Endothelial cell (in vitro differentiated cells): ENCODE data around the gene CLCN5. TPM values are rescaled to one million over a fixed set of nuclear protein-coding genes. Genes with fewer than 3 reads are reported as not detected.
A peak's percentile ranks its signal among the peaks of the same experiment; 100 is the strongest.

Experiments used
- DNase-seq: peaks from one replicate; pipeline ENCODE4 v3.0.0; 2021; ENCODE audit warnings: low spot score
- H3K27ac Mint-ChIP-seq: one replicate; pipeline ENCODE4 v1.8.0; 2021; ENCODE audit warnings: mixed read lengths, inconsistent platforms; ENCODE audit not compliant: unreplicated experiment
- H3K27me3 Mint-ChIP-seq: one replicate; pipeline ENCODE4 v1.8.0; 2021; ENCODE audit warnings: mild to moderate bottlenecking, moderate library complexity, mixed read lengths, inconsistent platforms; ENCODE audit not compliant: unreplicated experiment
- H3K36me3 Mint-ChIP-seq: one replicate; pipeline ENCODE4 v1.8.0; 2021; ENCODE audit warnings: mild to moderate bottlenecking, low read depth, mixed read lengths, inconsistent platforms; ENCODE audit not compliant: unreplicated experiment
- H3K4me1 Mint-ChIP-seq: one replicate; pipeline ENCODE4 v1.8.0; 2021; ENCODE audit warnings: mild to moderate bottlenecking, mixed read lengths, inconsistent platforms; ENCODE audit not compliant: unreplicated experiment
- H3K4me3 Mint-ChIP-seq: one replicate; pipeline ENCODE4 v1.8.0; 2021; ENCODE audit warnings: mild to moderate bottlenecking, mixed read lengths, inconsistent platforms; ENCODE audit not compliant: unreplicated experiment
- H3K9me3 Mint-ChIP-seq: one replicate; pipeline ENCODE4 v1.8.0; 2021; ENCODE audit warnings: mixed read lengths, inconsistent platforms; ENCODE audit not compliant: unreplicated experiment
- total RNA-seq: library from RNA; stranded (reverse); fragmentation: NEBNext Ultra II Directional; extraction: Animal tissue kit (Norgen Biotek cat#: 25700); gene quantifications from one replicate; pipeline ENCODE4 v1.2.1, GENCODE V29; 2021; ENCODE audit not compliant: unreplicated experiment
- TF ChIP-seq, protein P1 (sequence below): fragments of 200-600 bp; sonication (generic); IDR thresholded peaks from one replicate; pipeline ENCODE4 v1.5.0; 2021; ENCODE audit warnings: antibody characterized with exemption; ENCODE audit not compliant: unreplicated experiment

The CLCN5 gene
- total RNA-seq, 1 donor from 2014 or later: 5.7 TPM

DNA sequence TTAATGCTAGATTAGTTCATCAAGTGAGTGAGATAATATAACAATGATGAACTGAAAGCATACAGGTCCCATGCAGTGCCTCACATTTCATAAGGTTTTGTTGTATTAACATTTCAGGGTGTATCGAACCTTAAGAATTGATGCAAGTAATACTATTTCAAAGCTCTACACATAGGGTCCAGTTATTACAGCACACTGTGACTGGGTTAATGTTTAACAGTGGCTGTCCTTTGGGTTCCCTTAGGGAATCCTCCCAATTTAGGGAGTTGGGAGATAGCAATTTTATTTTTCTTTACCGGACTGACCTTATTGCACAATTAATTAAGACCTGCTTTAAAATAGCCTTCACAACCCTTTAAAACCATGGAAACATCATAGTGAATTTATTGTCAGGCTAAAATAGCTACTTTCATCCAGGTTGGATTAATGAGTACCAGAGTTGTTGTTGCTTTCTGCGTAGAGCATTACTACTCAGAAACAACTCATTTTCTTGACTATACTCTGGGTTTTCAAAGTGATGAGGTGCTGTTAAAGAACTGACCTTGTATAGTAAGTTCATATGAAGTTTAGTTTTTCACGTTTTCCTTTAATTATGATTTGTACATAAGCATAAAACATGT is 144.0 kb downstream of the CLCN5 start:
- Mint-ChIP-seq H3K36me3 (no peaks in the 10 kb centered on the region), H3K4me1 (peaks cover 2% of the 10 kb centered on the region), H3K27me3 (peaks cover 1% of the 10 kb centered on the region), H3K9me3 (no peaks in the 10 kb centered on the region), H3K27ac (no peak overlapping the region), H3K4me3 (no peak overlapping the region)
- DNase-seq: no peak
- TF ChIP-seq, protein P1, sequence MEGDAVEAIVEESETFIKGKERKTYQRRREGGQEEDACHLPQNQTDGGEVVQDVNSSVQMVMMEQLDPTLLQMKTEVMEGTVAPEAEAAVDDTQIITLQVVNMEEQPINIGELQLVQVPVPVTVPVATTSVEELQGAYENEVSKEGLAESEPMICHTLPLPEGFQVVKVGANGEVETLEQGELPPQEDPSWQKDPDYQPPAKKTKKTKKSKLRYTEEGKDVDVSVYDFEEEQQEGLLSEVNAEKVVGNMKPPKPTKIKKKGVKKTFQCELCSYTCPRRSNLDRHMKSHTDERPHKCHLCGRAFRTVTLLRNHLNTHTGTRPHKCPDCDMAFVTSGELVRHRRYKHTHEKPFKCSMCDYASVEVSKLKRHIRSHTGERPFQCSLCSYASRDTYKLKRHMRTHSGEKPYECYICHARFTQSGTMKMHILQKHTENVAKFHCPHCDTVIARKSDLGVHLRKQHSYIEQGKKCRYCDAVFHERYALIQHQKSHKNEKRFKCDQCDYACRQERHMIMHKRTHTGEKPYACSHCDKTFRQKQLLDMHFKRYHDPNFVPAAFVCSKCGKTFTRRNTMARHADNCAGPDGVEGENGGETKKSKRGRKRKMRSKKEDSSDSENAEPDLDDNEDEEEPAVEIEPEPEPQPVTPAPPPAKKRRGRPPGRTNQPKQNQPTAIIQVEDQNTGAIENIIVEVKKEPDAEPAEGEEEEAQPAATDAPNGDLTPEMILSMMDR: no peak

- Mint-ChIP-seq H3K4me3 (no peak overlapping the region), H3K27me3 (peaks cover 1% of the 10 kb centered on the region), H3K4me1 (peaks cover 2% of the 10 kb centered on the region), H3K9me3 (no peaks in the 10 kb centered on the region), H3K36me3 (no peaks in the 10 kb centered on the region), H3K27ac (peak overlapping the region; percentile 89)
- TF ChIP-seq, protein P1: no peak
- peak; percentile 28 for DNase-seq
These were observed 145.3 kb downstream of the CLCN5 start for GRCh38 chrX:50067435-50068284.

- H3K36me3 Mint-ChIP-seq: no peaks in the 10 kb centered on the region
- peak overlapping the region; percentile 89 for H3K27ac Mint-ChIP-seq
- DNase-seq: no peak
- no peak overlapping the region for H3K4me3 Mint-ChIP-seq
- H3K27me3 Mint-ChIP-seq: peaks cover 3% of the 10 kb centered on the region
- peaks cover 2% of the 10 kb centered on the region for H3K4me1 Mint-ChIP-seq
- TF ChIP-seq, protein P1: no peak
- no peaks in the 10 kb centered on the region for H3K9me3 Mint-ChIP-seq
These were observed 145.8 kb downstream of the CLCN5 start for GRCh38 chrX:50068285-50068563.

DNA sequence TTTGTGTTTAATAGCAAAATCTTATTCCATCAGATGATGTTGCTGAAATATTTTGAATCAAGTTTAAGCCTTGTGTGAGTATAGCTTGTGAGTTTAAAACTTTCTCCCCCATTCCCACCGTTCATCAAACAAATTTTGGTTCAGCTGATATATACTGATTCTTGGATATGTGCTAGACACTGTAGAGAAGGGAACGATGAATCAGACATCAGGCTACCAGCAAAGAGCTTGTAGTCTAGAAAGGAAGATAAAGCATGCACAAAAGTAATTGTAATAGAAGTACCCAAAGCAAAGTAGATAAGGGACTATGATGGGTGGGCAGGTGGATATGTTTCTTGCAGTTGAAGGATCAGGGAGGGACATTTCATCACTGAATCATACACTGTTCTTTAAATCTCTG is 146.5 kb downstream of the CLCN5 start:
- TF ChIP-seq, protein P1: no peak
- Mint-ChIP-seq H3K4me3 (no peak overlapping the region), H3K9me3 (no peaks in the 10 kb centered on the region), H3K4me1 (peaks cover 2% of the 10 kb centered on the region), H3K36me3 (no peaks in the 10 kb centered on the region), H3K27me3 (peaks cover 3% of the 10 kb centered on the region), H3K27ac (no peak overlapping the region)
- no peak for DNase-seq

DNA sequence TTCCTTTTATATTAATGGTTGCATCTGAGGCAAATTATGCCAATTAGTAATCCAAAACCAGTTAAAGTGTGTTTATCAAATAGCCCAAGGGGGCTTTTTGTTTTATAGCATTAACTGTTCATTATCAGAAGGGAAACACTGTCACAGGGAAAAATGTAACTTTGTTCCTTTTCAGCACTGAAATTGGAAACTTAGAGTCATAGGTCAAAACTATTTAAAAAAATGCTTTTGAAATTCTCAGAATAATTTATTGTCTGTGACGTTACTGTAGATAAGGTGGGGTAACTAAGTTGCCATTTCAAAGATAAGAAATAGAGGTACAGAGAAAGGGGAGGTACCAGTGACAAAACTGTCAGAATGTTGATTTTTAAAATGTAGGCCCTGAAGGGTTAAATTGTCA is 149.1 kb downstream of the CLCN5 start:
- H3K27me3 Mint-ChIP-seq: peaks cover 3% of the 10 kb centered on the region
- H3K4me3 Mint-ChIP-seq: no peak overlapping the region
- peaks cover 2% of the 10 kb centered on the region for H3K4me1 Mint-ChIP-seq
- TF ChIP-seq, protein P1: no peak
- H3K36me3 Mint-ChIP-seq: no peaks in the 10 kb centered on the region
- H3K27ac Mint-ChIP-seq: no peak overlapping the region
- no peak for DNase-seq
- H3K9me3 Mint-ChIP-seq: no peaks in the 10 kb centered on the region
